GOT3 (cell line): ENCODE data around the gene TACC2.
"Not testable (repeated sequence)": the region's sequence is repeated elsewhere in the genome, so short reads cannot be mapped to it uniquely, and the experiment has no call there.

ENCODE experiments used
- DNase-seq: peaks from one replicate; lab custom pipeline; 2025; ENCODE audit warnings: mixed read lengths; lab: John Stamatoyannopoulos, UW

The TACC2 gene

DNA sequence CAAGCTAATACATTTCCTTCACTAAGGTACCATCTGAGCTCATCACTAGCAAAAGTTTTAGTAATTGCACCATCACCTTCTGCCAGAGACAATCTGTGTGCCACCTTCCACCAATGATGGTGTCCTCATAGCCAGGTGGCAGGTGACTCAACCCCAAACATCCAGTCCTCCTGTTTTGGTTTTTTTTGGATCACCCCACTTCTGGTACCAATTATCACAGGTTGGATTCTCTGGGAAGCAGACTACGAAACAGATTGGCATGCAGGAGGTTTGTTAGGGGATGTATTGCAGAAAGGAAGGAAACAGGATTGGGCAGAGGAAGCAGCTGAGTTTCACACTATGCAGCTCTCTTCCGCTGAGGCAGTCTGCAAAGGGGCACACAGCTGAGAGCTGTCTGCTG, 4.5 kb upstream of the TACC2 start:
- no peak for DNase-seq

DNA sequence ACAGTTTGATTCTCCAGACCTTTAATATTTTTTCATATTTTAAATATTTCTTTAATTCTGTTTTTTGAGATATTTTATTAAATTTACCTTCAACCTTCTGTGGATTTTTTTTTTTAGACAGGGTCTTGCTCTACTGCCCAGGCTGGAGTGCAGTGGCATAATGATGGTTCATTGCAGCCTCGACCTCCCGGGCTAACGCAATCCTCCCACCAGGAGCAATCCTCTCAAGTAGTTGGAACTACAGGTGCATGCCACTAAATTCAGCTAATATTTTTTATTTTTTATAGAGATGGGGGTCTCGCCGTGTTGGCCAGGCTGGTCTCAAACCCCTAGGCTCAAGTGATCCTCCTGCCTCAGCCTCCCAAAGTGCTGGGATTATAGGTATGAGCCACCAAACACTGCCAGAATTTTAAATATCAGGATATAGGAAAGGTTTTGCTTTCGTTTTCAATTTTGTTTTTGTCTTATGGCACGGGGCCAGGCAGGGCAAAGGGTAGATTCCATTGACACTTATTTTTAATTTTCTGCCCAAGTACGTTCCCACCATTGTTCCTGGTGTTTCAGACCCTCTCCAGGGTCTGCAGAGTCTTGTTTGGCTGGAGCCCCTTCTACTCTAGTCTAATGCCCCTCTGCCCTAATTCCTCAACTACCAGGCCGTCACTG, 1.2 kb downstream of the TACC2 start:
- no peak for DNase-seq

DNA sequence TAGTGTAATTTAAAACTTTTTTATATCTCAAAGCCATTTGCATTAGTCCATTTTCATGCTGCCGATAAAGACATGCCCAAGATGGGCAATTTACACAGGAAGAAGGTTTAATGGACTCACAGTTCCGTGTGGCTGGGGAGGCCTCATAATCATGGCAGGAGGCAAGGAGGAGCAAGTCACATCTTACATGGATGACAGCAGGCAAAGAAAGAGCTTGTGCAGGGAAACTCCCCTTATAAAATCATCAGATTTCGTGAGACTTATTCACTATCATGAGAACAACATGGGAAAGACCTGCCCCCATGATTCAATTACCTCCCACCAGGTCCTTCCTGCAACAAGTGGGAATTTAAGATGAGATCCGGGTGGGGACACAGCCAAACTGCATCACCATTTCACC, 2.8 kb downstream of the TACC2 start:
- not testable (repeated sequence) for DNase-seq

DNA sequence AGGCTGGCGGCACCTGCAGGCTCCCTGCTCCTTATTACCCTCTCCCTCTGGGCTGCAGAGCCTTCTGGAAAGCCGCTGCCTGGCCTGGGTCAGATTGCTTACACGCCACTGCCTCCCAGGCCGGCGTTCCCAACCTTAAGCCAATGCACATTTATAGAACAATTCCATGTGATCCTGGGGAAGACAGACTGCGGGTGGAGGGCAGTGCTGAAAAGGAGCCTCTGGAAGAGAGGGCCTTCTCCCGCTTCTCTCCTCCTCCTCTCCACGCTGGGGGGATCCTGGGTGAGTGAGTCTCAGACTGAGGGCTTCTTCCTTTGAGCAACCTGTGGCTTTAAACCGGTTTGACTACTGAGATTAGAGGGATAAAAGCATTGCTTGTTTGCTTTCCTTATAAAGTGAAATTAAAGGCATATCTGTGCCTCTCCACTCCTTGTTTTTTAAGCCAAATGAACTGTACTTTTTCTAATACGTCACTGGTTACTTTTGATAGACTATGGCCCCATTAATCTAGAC, 5.5 kb downstream of the TACC2 start:
- DNase-seq: no peak

DNA sequence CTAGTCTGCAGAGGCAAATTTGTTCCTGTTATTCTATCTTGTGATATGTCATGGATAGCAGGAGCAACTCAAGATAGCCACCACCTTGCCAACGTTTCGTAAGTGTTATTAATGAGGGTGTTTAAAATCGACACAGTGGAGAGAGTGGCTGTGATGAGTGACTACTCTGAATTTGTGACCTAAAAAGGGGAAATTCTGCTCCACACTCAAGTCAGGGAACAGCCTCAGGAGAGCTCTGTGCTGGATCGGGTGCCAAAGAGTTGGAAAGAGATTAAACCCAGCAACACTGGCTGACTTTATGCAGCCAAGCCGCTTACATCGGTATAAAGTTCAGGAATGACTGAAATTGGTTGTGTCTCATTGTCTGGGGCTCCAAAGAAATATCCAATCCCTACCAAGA, 9.5 kb downstream of the TACC2 start:
- no peak for DNase-seq

DNA sequence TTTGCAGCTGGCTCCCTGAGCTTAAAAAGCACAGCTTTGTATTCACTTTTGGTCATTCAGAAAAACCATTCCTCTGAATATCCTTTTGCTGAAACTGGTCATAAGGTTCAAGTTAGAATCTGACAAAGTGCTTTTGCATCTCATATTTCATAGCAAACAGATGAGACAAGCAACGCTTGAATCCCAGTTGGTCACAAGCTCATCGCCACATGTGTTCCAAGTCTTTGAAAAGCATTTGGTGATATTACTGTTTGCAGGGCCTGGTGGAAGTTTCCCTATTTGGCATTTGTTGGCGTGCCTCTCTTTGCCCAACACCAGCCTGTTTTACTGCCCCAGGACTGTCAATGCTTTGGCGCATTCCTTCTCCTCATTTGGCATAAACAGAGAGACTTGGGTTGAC, 10.3 kb downstream of the TACC2 start:
- no peak for DNase-seq

DNA sequence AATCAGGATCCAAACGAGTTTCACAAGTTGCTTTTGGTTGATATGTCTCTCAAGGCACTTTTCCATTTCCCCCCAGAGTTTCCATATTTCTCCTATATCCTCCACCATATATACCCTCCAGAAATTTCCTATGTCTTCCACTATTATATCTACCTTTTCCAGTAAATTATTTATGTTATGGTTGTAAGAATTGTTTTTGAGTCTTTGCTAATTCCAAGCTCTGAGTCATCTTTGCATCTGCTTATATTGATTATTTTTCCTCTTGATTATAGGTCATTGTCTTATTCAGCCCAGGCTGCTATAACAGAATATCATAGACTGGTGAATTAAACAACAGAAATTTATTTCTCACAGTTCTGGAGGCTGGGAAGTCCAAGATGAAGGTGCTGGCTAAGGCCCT, 12.7 kb downstream of the TACC2 start:
- DNase-seq: no peak

DNA sequence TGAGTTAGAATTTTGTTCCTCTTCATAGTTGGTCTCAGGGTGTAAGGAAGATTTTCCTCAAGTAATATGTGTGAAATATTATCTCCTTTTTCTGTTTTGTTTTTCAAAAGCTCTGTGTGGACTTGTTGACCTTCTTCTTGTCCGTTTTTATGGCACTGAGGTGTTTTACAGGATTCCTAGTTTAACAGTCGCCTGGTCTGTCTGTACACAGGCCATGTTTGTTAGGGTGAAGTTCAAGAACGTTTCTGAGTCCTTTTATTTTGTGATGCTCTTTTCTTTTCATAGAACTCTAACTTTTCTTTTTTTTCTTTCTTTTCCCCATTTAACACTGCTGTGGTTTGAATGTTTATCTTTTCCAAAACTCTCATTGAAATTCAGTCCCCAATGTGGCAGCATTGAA, 18.5 kb downstream of the TACC2 start:
- no peak for DNase-seq

DNA sequence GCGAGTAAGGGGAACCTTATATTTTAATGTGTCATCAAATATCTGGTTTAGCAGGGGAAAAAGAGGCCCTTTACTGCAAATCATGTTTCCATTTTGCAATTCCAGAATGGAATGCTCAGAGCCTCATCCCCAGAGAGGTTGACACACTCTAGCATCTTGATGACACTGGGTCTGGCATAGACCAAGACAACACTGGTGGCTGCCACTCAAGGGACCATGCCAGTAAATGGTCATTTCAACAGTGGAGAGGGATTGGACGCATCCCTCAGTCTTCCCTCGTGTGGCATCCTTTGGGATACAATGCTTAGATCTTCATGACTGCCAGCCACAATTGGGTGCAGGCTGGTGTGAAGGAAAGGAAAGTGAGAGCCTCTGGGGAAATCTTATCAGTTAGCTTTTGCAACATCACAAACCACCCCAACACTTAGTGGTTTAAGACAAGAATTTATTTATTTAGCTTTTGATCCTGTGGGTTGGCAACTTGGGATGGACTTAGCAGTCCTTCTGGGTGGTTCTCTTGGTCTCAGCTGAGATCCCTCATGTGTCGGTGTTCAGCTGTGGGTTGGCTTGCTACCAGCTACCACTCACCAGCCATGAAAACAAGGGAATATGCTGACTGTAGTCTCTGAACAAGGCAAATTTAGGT, 21.6 kb downstream of the TACC2 start:
- DNase-seq: no peak

DNA sequence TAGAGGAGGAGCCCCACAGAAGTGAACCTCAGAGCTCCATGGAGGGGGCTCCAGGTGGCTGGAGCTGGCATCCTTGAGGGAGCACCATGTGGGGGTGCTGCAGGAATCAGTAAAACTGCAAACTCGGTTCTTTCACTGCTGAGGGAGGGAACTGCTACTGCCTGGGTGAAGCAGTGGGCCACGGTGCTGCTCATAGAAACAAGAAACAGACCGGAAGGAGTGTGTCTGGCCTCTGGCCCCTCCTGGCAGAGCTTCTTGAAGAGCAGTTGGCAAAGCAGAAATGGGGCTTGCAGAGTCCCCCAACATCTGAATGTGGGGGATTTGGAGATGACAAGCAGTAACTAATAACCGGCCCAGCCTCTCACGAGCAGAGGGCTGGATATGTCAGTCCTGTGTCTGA, 23.8 kb downstream of the TACC2 start:
- no peak for DNase-seq

DNA sequence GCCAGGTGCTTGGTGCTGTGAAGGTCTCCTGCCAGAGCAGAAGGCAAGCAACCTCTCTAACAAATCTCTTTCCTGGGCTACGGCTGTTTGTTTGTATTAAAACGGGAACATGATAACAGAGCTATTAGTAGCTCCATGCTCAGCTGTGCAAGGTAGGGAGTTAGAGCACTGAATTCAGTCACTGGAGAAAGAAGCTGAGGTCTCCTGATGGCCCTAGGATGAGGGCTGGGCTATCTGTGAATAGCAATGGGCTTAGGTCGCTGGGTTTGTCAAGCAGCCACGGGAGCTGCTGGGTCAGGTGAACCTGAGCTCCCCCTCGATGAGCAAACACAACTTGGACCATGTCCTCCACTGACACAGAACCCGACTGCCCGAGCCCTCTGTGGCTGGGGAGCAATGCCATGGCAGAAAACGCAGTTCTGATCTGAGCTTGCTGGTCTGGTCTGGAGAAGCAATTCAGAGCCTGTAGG, 24.4 kb downstream of the TACC2 start:
- DNase-seq: no peak

DNA sequence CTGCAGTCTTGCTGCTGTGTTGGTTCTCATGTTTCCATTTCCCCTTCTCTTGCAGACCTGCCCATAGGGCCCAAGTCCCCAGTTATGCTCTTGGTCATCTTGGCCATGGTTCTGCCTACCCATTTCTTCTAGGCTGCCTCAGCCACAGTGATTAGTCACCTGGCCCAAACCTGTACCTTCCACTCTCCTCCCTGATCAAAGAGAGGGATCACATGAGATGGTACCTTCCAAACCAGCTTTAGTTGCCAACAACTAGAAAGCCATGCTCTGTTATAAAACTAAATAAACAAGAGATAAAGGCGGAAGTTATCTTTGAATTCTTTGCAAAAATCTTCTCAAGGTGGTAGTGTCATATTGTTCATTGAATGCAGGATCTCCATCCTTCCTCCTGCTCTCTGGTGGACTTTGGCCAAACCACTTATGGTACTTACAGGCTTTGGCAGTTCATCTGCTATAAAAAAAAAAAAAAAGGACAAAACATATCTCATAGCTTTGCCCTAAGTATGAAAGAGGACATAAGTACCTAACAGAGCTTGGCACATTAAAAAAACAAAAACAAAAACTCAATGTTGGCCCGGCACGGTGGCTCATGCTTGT, 25.8 kb downstream of the TACC2 start:
- no peak for DNase-seq

DNA sequence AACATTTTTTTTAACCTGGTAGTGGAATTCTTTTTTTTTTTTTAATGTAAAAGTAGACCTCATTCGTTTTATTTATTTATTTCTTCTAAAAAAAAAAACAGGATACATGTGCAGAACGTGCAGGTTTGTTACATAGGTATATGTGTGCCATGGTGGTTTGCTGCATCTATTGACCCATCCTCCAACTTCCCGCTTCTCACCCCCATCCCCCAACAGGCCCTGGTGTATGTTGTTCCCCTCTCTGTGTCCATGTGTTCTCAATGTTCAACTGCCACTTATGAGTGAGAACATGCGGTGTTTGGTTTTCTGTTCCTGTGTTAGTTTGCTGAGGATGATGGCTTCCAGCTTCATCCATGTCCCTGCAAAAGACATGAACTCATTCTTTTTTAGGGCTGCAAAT, 29.0 kb downstream of the TACC2 start:
- not testable (repeated sequence) for DNase-seq

DNA sequence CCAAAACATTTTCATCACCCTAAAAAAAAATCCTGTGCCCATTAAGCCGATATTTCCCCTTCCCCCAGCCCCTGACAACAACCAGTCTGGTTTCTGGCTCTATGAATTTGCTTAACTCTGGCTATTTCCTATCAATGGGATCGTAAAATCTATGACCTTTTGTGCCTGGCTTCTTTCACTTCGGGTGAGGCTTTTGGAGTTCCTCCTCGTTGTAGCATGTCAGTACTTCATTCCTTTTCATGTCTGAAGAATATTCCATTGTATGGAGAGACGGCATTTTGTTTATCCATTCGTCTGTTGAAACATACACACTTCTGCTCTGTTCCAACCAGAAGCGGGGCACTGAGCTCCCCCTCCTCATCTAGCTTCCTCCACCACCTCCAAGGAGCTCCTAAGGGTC, 29.5 kb downstream of the TACC2 start:
- DNase-seq: no peak

DNA sequence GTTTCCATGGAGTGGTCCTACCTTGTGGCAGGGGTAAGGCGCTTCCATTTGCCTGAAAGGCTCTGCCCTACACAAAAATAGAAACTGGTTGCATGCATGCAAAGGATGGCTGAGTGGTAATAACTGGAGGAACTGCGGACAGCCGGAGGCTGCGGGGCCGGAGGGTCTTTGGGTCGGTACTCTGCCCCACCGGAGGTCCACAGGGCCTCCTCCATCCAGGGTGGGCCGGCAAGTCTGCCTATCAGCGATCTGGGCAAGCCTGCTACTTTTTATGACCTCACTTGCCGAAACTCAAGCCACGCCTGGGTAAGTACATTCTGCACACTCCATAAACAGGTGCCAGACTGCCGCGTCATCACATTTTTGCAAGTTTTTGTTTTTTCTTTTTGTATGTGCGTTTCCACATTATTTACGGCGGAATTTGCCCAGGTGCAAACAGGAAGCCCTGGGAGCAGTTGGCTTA, 30.0 kb downstream of the TACC2 start:
- no peak for DNase-seq

DNA sequence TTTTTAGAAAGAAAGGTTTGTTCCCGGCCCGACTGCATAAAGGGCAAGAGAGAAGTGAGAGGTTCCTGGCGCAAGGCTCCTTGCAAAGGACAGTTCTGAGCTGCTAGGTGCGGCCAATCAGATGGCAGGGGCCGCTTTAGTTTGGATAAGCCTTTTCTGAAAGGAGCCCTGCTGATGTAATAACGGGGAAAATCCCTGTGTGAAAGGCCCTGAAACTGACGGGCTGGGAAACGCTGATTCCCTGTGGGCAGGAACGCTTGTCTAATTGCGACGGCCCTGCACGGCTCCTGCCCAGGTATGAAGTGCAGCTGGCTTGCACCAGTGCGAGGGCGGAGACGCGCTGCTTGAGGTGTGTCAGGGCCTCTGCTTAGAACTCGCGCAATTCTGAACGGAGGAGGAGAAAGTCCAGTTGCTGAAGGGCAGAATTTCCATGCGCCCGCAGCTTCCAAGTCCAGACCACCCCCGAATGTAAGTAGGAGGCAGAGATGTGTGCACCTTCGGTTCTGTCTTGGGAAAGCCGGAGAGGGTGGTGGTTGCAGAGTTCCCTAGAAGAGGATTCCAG, 30.5 kb downstream of the TACC2 start:
- DNase-seq: no peak

DNA sequence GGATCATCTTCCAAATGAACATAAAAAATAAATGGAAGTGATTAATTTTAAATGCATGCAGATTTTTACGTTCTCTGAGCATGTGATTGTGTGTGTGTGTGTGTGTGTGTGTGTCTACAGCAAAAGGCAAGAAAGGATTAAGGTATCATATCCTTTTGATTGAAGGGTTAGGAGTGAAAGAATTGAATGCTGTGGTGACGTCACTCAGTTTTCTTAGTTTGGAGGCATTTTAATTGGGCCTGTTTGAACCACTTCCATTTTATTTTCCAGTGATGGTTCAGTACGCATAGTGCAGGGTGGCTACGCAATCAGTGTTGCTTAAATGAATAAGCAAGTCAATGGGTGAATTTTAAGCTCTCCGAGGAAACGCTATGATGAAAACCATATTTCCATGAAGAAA, 31.3 kb downstream of the TACC2 start:
- no peak for DNase-seq

DNA sequence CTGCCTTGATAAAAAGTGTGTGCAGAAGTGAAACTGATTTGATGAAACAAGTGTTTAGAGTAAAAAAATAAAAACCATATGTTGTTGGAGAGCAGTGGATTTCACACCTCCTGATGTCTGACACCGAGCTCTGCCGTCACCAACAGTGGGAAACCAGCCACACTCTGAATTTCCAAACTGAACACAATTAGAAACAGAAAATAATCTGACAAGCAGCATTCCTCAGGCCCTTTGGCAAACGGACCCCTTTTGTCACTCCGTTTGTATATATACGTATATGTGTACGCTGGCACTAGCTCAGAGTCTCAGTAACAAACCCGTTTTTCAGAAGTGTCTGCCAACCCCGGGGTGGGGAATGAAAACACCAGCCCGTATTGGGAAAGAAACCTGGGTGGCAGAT, 32.4 kb downstream of the TACC2 start:
- DNase-seq: no peak

DNA sequence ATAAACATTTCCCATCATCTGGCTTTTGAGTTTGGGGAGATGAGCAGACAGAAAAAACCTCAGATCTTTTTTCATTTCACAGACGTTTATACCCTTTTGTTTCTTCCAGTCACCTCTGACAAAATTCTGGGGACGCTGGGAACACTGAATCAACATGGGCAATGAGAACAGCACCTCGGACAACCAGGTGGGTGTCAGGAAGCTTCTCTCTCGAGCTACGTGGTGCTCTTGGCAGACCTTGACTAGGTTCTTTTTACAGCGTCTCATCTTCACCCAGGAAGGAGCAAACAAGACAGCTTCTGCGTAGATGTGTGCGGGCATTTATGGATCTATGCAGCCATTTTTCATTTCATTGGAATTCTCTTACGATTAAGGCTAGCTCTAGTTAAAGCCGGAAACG, 32.9 kb downstream of the TACC2 start:
- no peak for DNase-seq

DNA sequence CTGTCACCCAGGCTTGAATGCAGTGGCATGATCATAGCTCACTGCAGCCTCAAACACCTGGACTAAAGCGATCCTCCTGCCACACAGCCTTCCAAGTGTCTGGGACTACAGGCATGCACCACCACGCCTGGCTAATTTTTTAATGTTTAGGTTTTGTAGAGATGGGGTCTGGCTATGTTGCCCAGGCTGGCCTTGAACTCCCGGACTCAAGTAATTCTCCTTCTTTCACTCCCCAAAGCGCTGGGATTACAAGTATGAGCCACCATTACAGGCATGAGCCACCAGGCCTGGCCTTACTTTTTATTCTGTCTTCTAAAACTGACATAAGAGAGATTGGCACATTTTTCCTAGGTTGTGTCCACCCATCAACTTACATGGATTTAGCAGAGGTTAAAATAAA, 33.3 kb downstream of the TACC2 start:
- no peak for DNase-seq

DNA sequence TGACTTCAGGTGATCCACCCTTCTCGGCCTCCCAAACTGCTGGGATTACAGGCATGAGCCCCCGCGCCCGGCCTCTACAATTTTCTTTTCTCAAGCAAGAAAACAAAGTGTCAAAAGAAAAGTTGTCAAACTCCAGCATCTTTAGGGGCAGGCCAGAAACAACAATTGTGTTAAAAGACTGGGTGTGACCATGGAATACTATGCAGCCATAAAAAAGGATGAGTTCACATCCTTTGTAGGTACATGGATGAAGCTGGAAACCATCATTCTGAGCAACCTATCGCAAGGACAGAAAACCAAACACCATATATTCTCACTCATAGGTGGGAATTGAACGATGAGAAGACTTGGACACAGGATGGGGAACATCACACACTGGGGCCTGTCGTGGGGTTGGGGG, 34.3 kb downstream of the TACC2 start:
- DNase-seq: not testable (repeated sequence)

DNA sequence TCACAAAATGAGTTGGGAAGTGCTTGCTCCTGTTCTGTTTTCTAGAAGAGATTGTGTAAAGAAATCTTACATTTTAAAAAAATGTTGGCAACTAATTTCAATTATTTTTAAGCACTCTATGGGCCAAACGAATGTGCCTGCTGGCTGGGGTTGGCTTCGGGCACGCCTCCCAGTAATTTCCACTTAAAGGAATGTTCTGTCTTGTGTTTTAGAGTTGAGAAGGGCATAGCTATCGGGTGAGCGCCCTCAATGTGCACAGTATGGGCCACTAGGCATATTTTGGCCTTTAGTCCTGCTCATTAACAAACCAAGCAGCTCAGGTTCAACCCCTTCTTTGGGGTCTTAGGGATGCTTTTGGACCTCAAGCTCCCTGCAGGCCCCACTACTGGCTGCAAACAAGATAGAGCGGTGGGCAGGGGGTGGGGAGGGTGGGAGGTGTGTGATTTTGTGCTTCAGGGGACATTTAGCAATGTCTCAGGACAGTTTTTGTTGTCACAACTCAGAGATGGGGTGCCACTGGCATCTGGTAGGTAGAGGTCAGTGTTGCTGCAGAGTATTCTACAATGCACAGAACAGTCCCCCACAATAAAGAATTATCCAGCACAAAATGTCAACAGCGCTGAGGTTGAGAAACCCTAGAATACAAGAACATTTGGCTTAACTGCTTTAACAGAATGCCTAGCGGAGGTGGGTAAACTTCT, 40.7 kb downstream of the TACC2 start:
- DNase-seq: no peak
